ENCODE results near the gene PLA2G4E.

The PLA2G4E gene

GRCh38 chr15:42012928-42013482 lies 7.8 kb downstream of the PLA2G4E start (continued):
- TF ChIP-seq POU6F1 (CRISPR knock-in tag; IDR thresholded peaks at IDR 0.05; ENCODE audit: borderline replicate concordance, low read depth) (no peak), ISL1 (CRISPR knock-in tag; IDR thresholded peaks at IDR 0.05) (no peak), OSR1 (CRISPR knock-in tag; IDR thresholded peaks at IDR 0.05) (no peak), ZNF70 (CRISPR knock-in tag; IDR thresholded peaks at IDR 0.05) (no peak)

DNA sequence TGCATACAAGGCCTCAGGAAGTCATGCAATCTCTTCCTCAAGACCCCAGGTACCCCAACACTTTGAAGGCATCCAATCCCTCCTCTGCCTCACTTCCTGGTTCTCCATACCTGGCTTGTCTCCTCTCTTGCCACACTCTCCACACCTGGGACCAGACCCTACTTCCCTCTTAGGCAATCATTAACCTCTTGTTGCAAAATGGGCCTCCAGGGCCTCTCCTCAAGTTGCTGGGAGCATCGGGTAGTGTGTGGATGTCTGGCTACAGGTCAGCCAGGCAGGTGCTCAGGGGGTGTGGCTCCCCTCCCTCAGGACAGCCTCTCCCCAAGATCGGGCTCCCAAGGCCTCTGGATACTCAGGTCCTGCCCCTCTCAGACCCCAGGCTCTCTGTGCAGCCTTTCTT lies 8.6 kb downstream of the PLA2G4E start:
- TF ChIP-seq ZNF70 (CRISPR knock-in tag; IDR thresholded peaks at IDR 0.05) = no peak
- TF ChIP-seq SNAI2 (CRISPR knock-in tag; IDR thresholded peaks at IDR 0.05) = no peak
- TF ChIP-seq ZNF565 (CRISPR knock-in tag; conservative IDR thresholded peaks at IDR 0.05; ENCODE audit: low read depth) = no peak
- TF ChIP-seq, protein P1, sequence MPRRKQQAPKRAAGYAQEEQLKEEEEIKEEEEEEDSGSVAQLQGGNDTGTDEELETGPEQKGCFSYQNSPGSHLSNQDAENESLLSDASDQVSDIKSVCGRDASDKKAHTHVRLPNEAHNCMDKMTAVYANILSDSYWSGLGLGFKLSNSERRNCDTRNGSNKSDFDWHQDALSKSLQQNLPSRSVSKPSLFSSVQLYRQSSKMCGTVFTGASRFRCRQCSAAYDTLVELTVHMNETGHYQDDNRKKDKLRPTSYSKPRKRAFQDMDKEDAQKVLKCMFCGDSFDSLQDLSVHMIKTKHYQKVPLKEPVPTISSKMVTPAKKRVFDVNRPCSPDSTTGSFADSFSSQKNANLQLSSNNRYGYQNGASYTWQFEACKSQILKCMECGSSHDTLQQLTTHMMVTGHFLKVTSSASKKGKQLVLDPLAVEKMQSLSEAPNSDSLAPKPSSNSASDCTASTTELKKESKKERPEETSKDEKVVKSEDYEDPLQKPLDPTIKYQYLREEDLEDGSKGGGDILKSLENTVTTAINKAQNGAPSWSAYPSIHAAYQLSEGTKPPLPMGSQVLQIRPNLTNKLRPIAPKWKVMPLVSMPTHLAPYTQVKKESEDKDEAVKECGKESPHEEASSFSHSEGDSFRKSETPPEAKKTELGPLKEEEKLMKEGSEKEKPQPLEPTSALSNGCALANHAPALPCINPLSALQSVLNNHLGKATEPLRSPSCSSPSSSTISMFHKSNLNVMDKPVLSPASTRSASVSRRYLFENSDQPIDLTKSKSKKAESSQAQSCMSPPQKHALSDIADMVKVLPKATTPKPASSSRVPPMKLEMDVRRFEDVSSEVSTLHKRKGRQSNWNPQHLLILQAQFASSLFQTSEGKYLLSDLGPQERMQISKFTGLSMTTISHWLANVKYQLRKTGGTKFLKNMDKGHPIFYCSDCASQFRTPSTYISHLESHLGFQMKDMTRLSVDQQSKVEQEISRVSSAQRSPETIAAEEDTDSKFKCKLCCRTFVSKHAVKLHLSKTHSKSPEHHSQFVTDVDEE (CRISPR knock-in tag; IDR thresholded peaks at IDR 0.05) = no peak
- no peak for TF ChIP-seq TCF4 (CRISPR knock-in tag; IDR thresholded peaks at IDR 0.05; ENCODE audit: borderline replicate concordance)
- TF ChIP-seq ESRRG (CRISPR knock-in tag; IDR thresholded peaks at IDR 0.05) = no peak
- TF ChIP-seq ISL1 (CRISPR knock-in tag; IDR thresholded peaks at IDR 0.05) = no peak
- no peak for TF ChIP-seq BACH2 (CRISPR knock-in tag; IDR thresholded peaks at IDR 0.05; ENCODE audit: borderline replicate concordance)
- no peak for TF ChIP-seq ZNF8 (CRISPR knock-in tag; IDR thresholded peaks at IDR 0.05)
- no peak for TF ChIP-seq OSR1 (CRISPR knock-in tag; IDR thresholded peaks at IDR 0.05)
- no peak for TF ChIP-seq ZFP3 (CRISPR knock-in tag; IDR thresholded peaks at IDR 0.05)
- no peak for TF ChIP-seq RARB (CRISPR knock-in tag; IDR thresholded peaks at IDR 0.05)
- no peak for TF ChIP-seq GLIS3 (CRISPR knock-in tag; IDR thresholded peaks at IDR 0.05)
- no peak for TF ChIP-seq PPARA (CRISPR knock-in tag; IDR thresholded peaks at IDR 0.05; ENCODE audit: borderline replicate concordance)
- ATAC-seq = no peak

DNA sequence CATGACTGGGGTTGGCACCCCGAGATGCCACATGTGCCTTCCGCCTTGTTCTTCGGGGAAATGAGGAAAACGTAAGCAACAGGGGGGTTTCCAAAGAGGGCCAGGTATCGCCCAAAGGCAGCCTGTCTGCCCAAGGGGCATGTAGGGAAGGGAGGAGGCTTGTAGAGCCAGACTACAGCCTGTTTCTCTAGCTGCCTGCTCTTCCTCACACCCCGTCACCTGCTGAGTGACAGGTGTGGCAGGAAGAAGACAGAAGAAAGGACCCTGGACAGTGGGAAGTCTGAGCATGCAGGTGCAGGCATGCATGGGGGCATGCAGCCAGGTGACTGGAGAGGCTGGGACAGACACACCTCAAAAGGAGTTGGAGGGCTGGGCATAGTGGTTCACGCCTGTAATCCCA lies 9.8 kb downstream of the PLA2G4E start:
- no peak for TF ChIP-seq PPARA (CRISPR knock-in tag; IDR thresholded peaks at IDR 0.05; ENCODE audit: borderline replicate concordance)
- no peak for TF ChIP-seq ISL1 (CRISPR knock-in tag; IDR thresholded peaks at IDR 0.05)
- TF ChIP-seq ZNF70 (CRISPR knock-in tag; IDR thresholded peaks at IDR 0.05) = no peak
- no peak for TF ChIP-seq GLIS3 (CRISPR knock-in tag; IDR thresholded peaks at IDR 0.05)
- TF ChIP-seq ZNF8 (CRISPR knock-in tag; IDR thresholded peaks at IDR 0.05) = no peak
- no peak for TF ChIP-seq ZFP3 (CRISPR knock-in tag; IDR thresholded peaks at IDR 0.05)
- TF ChIP-seq CSRNP3 (CRISPR knock-in tag; IDR thresholded peaks at IDR 0.05) = no peak
- TF ChIP-seq RARB (CRISPR knock-in tag; IDR thresholded peaks at IDR 0.05) = no peak
- no peak for TF ChIP-seq ARNTL (CRISPR knock-in tag; IDR thresholded peaks at IDR 0.05; ENCODE audit: borderline replicate concordance, low read depth)
- no peak for TF ChIP-seq ESRRG (CRISPR knock-in tag; IDR thresholded peaks at IDR 0.05)
- no peak for ATAC-seq

GRCh38 chr15:42010434-42010833 lies 10.4 kb downstream of the PLA2G4E start:
- no peak for ATAC-seq
- TF ChIP-seq OSR1 (CRISPR knock-in tag; IDR thresholded peaks at IDR 0.05) = no peak
- no peak for TF ChIP-seq ZFP3 (CRISPR knock-in tag; IDR thresholded peaks at IDR 0.05)

DNA sequence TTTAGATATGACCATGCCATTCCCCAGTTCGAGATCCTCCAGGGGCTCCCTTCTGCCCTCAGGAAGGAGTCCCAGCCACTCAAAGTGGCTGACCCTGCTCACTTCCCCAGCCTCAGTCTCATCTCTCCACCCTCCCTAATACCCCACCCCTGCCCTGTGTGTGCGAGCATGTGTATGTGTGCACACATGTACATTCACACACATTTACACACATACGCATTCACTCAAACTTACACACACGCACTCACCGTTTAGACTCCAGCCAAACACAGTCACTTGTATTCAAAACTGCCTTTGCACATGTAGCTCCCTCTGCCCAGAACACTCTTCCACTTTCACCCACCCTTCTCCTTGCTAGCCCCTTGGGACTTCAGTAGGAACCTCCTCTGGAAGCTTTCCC lies 11.4 kb downstream of the PLA2G4E start:
- no peak for ATAC-seq
- no peak for TF ChIP-seq BACH2 (CRISPR knock-in tag; IDR thresholded peaks at IDR 0.05; ENCODE audit: borderline replicate concordance)

DNA sequence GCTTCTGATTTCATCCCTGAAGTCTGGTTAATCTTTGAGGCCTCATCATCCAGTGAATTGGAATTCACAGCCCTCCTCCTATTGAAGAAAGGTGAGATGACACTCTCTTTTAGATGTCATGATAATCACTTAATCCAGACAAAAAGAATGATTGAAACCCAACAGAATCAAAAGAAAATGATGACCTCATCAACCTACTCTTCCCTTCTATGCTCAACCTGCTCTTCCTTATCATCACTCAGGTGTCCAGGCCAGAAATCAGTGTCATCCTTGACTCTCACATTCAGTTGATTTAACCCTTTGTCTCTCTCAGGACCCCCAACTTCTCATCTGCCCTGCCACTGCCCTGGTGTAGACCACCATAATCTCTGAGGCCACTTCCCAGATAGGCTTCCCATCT lies 11.8 kb downstream of the PLA2G4E start:
- ATAC-seq = no peak
- TF ChIP-seq ISL1 (CRISPR knock-in tag; IDR thresholded peaks at IDR 0.05) = no peak
- no peak for TF ChIP-seq ZFP3 (CRISPR knock-in tag; IDR thresholded peaks at IDR 0.05)
- no peak for TF ChIP-seq SNAI2 (CRISPR knock-in tag; IDR thresholded peaks at IDR 0.05)
- TF ChIP-seq ZNF70 (CRISPR knock-in tag; IDR thresholded peaks at IDR 0.05) = no peak
- TF ChIP-seq, protein P1 (CRISPR knock-in tag; IDR thresholded peaks at IDR 0.05) = no peak
- TF ChIP-seq, protein P2, sequence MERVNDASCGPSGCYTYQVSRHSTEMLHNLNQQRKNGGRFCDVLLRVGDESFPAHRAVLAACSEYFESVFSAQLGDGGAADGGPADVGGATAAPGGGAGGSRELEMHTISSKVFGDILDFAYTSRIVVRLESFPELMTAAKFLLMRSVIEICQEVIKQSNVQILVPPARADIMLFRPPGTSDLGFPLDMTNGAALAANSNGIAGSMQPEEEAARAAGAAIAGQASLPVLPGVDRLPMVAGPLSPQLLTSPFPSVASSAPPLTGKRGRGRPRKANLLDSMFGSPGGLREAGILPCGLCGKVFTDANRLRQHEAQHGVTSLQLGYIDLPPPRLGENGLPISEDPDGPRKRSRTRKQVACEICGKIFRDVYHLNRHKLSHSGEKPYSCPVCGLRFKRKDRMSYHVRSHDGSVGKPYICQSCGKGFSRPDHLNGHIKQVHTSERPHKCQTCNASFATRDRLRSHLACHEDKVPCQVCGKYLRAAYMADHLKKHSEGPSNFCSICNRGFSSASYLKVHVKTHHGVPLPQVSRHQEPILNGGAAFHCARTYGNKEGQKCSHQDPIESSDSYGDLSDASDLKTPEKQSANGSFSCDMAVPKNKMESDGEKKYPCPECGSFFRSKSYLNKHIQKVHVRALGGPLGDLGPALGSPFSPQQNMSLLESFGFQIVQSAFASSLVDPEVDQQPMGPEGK (CRISPR knock-in tag; IDR thresholded peaks at IDR 0.05; ENCODE audit: borderline replicate concordance) = no peak
- TF ChIP-seq ZNF8 (CRISPR knock-in tag; IDR thresholded peaks at IDR 0.05) = no peak
- TF ChIP-seq POU6F1 (CRISPR knock-in tag; IDR thresholded peaks at IDR 0.05; ENCODE audit: borderline replicate concordance, low read depth) = no peak
- no peak for TF ChIP-seq ARNTL (CRISPR knock-in tag; IDR thresholded peaks at IDR 0.05; ENCODE audit: borderline replicate concordance, low read depth)
